ENCODE measurements around the gene ARHGEF1. TPM values are rescaled to one million over a fixed set of nuclear protein-coding genes. Genes with fewer than 3 reads are reported as not detected.

ARHGEF1 gene
- total RNA-seq, 1 donor from 2014 or later = 114 TPM

DNA sequence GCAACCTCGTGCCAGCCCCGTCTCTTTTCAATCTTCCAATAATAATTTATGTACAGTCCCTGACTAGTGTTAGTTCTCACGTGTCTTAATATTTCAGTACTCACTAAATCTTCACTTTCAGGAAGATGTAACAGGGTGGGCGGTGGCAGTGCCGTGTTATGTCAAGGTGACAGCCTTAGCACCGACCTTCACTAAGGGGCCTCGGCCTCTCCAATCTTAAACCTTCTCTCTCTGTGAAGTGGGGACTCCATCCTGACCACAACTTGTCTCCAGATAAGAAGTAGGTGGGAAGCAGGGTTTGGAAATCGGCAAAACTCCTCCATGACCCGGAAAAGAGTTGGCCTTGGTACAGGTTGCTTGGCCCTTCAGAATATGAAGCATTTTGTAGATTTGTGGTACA is 21.1 kb upstream of the ARHGEF1 start:
- H3K27ac ChIP-seq = no peak overlapping the region
- peaks cover 0 to 35% of the 10 kb centered on the region in 2 donors for H3K36me3 ChIP-seq
- H3K4me1 ChIP-seq = peaks cover 56% of the 10 kb centered on the region
- intact Hi-C loops (cut with DNase I) = no loop called here
- no peak for DNase-seq (ENCODE audit: extremely low spot score in 2 of 2)
- H3K27me3 ChIP-seq = no peaks in the 10 kb centered on the region
- H3K4me3 ChIP-seq = no peak overlapping the region
- H3K9me3 ChIP-seq = no peaks in the 10 kb centered on the region
- TF ChIP-seq POLR2AphosphoS5 (IDR thresholded peaks at IDR 0.05; ENCODE audit: insufficient read depth in 1 of 2, low read depth in 1 of 2) = no peak
- TF ChIP-seq POLR2A (IDR thresholded peaks at IDR 0.05) = no peak
- TF ChIP-seq, protein P1, sequence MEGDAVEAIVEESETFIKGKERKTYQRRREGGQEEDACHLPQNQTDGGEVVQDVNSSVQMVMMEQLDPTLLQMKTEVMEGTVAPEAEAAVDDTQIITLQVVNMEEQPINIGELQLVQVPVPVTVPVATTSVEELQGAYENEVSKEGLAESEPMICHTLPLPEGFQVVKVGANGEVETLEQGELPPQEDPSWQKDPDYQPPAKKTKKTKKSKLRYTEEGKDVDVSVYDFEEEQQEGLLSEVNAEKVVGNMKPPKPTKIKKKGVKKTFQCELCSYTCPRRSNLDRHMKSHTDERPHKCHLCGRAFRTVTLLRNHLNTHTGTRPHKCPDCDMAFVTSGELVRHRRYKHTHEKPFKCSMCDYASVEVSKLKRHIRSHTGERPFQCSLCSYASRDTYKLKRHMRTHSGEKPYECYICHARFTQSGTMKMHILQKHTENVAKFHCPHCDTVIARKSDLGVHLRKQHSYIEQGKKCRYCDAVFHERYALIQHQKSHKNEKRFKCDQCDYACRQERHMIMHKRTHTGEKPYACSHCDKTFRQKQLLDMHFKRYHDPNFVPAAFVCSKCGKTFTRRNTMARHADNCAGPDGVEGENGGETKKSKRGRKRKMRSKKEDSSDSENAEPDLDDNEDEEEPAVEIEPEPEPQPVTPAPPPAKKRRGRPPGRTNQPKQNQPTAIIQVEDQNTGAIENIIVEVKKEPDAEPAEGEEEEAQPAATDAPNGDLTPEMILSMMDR (IDR thresholded peaks at IDR 0.05) = no peak

DNA sequence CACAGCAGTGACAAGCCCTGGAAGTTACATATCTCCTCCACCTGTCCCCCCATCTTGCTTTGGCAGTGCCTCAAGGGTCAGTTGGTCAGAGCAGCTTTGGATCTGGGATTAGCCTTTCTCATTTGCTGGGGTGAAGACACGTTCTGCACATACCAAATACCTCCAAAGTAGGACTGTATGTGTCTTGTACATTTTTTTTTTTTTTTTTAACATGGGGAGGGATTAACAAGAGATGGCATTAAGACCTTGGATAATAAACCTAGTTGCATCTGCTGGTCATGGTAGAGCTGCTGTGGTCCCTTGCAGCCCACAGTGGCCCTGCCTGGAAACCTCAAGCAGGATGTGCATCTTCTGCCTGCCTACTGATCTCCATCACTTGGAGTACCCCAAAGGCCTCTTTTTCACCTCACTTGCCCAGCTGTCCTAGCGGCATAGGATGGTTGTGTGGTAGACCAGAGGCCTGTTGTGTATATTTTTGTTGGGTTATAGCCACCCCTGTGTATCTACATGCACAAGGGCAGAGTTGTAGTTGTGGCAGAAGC is 20.5 kb upstream of the ARHGEF1 start:
- H3K36me3 ChIP-seq = peaks cover 0 to 35% of the 10 kb centered on the region in 2 donors
- intact Hi-C loops (cut with DNase I) = no loop called here
- no peak overlapping the region for H3K4me3 ChIP-seq
- peaks cover 63% of the 10 kb centered on the region for H3K4me1 ChIP-seq
- no peaks in the 10 kb centered on the region for H3K27me3 ChIP-seq
- no peak overlapping the region for H3K27ac ChIP-seq
- H3K9me3 ChIP-seq = no peaks in the 10 kb centered on the region
- DNase-seq (ENCODE audit: extremely low spot score in 2 of 2) = no peak
- TF ChIP-seq POLR2A (IDR thresholded peaks at IDR 0.05) = no peak

GRCh38 chr19:41863209-41863931 is 19.6 kb upstream of the ARHGEF1 start:
- H3K9me3 ChIP-seq = no peaks in the 10 kb centered on the region
- H3K4me3 ChIP-seq = no peak overlapping the region
- TF ChIP-seq, protein P1 (IDR thresholded peaks at IDR 0.05) = no peak
- TF ChIP-seq POLR2A (IDR thresholded peaks at IDR 0.05) = no peak
- TF ChIP-seq POLR2AphosphoS5 (IDR thresholded peaks at IDR 0.05; ENCODE audit: insufficient read depth in 1 of 2, low read depth in 1 of 2) = no peak
- no peak for DNase-seq (ENCODE audit: extremely low spot score in 2 of 2)
- peaks cover 0 to 40% of the 10 kb centered on the region in 2 donors for H3K36me3 ChIP-seq
- H3K4me1 ChIP-seq = peaks cover 71% of the 10 kb centered on the region
- H3K27me3 ChIP-seq = no peaks in the 10 kb centered on the region
- H3K27ac ChIP-seq = no peak overlapping the region
- intact Hi-C loops (cut with DNase I) = no loop called here

DNA sequence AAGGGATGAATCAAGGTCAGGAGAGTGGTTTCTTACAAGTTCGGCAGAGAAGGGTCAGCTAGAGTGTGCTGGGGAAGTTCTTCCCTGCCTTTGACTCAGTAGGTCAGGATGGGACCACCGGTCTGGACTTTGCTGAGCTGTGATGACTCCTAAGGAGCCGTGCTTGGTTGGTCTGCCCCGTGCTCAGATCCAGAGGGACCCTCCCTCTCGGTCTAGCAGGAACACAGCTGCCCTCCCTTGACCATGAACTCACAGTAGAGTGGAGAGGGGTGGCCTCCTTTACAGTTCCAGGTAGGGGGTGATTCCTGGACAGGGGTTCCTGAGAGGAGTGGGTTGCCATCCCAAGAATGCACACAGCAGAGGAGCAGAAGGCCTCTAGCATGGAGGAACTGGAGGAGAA is 18.6 kb upstream of the ARHGEF1 start:
- TF ChIP-seq POLR2AphosphoS5 (IDR thresholded peaks at IDR 0.05; ENCODE audit: insufficient read depth in 1 of 2, low read depth in 1 of 2) = no peak
- TF ChIP-seq POLR2A (IDR thresholded peaks at IDR 0.05) = no peak
- TF ChIP-seq, protein P1 (IDR thresholded peaks at IDR 0.05) = no peak
- no peaks in the 10 kb centered on the region for H3K27me3 ChIP-seq
- no peak overlapping the region for H3K27ac ChIP-seq
- no peak overlapping the region for H3K4me3 ChIP-seq
- no peaks in the 10 kb centered on the region for H3K9me3 ChIP-seq
- H3K4me1 ChIP-seq = peaks cover 76% of the 10 kb centered on the region
- DNase-seq (ENCODE audit: extremely low spot score in 2 of 2) = no peak
- intact Hi-C loops (cut with DNase I) = no loop called here
- H3K36me3 ChIP-seq = peaks cover under 1 to 50% of the 10 kb centered on the region in 2 donors

GRCh38 chr19:41866284-41866683 is 16.7 kb upstream of the ARHGEF1 start:
- Histone ChIP-seq H3K27ac (no peak overlapping the region), H3K27me3 (no peaks in the 10 kb centered on the region), H3K4me1 (peaks cover 68% of the 10 kb centered on the region), H3K36me3 (peaks cover 3 to 69% of the 10 kb centered on the region in 2 donors), H3K4me3 (no peak overlapping the region), H3K9me3 (no peaks in the 10 kb centered on the region)
- intact Hi-C loops (cut with DNase I) = no loop called here
- TF ChIP-seq POLR2A (IDR thresholded peaks at IDR 0.05) = no peak
- no peak for TF ChIP-seq POLR2AphosphoS5 (IDR thresholded peaks at IDR 0.05; ENCODE audit: insufficient read depth in 1 of 2, low read depth in 1 of 2)
- TF ChIP-seq, protein P1 (IDR thresholded peaks at IDR 0.05) = no peak
- DNase-seq (ENCODE audit: extremely low spot score in 2 of 2) = no peak
